SU-DHL-6 (cell line): ENCODE results near the gene TMEM43.

Experiments used
- H2AFZ ChIP-seq: fragments of 200-600 bp; sonication (generic); 2 replicates; pipeline ENCODE4 v1.6.1; 2014; ENCODE audit warnings: low read depth, mild to moderate bottlenecking, moderate library complexity, mixed read lengths, antibody characterized with exemption, low read length; ENCODE audit not compliant: severe bottlenecking
- H3F3A ChIP-seq: fragments of 200-600 bp; shearing (Covaris generic); 2 replicates; pipeline ENCODE4 v1.6.0; 2016; ENCODE audit warnings: antibody characterized with exemption, mild to moderate bottlenecking; ENCODE audit not compliant: insufficient read depth
- H3K27ac ChIP-seq: fragments of 200-600 bp; sonication (generic); 2 replicates; pipeline ENCODE4 v1.5.1; 2016; ENCODE audit warnings: low read depth, mild to moderate bottlenecking, low read length, moderate library complexity, mixed read lengths
- H3K27me3 ChIP-seq: fragments of 200-600 bp; sonication (generic), shearing (Covaris generic); 2 replicates; pipeline ENCODE4 v1.6.0; 2014; ENCODE audit warnings: mild to moderate bottlenecking, low read length
- H3K36me3 ChIP-seq: fragments of 200-600 bp; sonication (generic); 2 replicates; pipeline ENCODE4 v1.6.1; 2014; ENCODE audit warnings: mild to moderate bottlenecking, low read length, mixed read lengths
- H3K4me2 ChIP-seq: fragments of 300-600, 200-600 bp; shearing (Covaris generic), sonication (generic); 2 replicates; pipeline ENCODE4 v1.6.0; 2014; ENCODE audit warnings: low read length, low read depth, mild to moderate bottlenecking; ENCODE audit not compliant: poor library complexity, severe bottlenecking
- H3K4me3 ChIP-seq: fragments of 200-600 bp; sonication (generic); 2 replicates; pipeline ENCODE4 v1.5.1; 2014; ENCODE audit warnings: antibody characterized with exemption, low read length, mild to moderate bottlenecking, mixed read lengths; ENCODE audit not compliant: insufficient read depth, poor library complexity, severe bottlenecking
- H3K79me2 ChIP-seq: fragments of 200-600 bp; sonication (generic); 2 replicates; pipeline ENCODE4 v1.6.1; 2014; ENCODE audit warnings: mild to moderate bottlenecking, low read length, moderate library complexity; ENCODE audit not compliant: insufficient read depth
- H3K9ac ChIP-seq: fragments of 200-600 bp; sonication (generic); 2 replicates; pipeline ENCODE4 v1.7.0; 2014; ENCODE audit warnings: mild to moderate bottlenecking, low read length
- H3K9me2 ChIP-seq: fragments of 200-600 bp; sonication (generic); replicated peaks from 2 replicates; pipeline ENCODE4 v1.6.1; 2014; ENCODE audit warnings: low read length; ENCODE audit not compliant: insufficient read depth
- H3K9me3 ChIP-seq: fragments of 200-600 bp; sonication (generic); 2 replicates; pipeline ENCODE4 v1.6.1; 2014; ENCODE audit warnings: low read length, mixed read lengths; ENCODE audit not compliant: insufficient read depth
- H4K20me1 ChIP-seq: fragments of 200-600 bp; sonication (generic); 2 replicates; pipeline ENCODE4 v1.6.1; 2014; ENCODE audit warnings: low read depth, mild to moderate bottlenecking, antibody characterized with exemption, low read length, moderate library complexity, mixed read lengths
- CTCF ChIP-seq: fragments of 200-600 bp; sonication (generic); IDR thresholded peaks from one replicate; pipeline ENCODE4 v1.5.1; 2017; ENCODE audit warnings: antibody characterized with exemption, mild to moderate bottlenecking, low read length, moderate library complexity; ENCODE audit not compliant: insufficient read depth, poor library complexity, severe bottlenecking
- EZH2phosphoT487 ChIP-seq: fragments of 200-600 bp; sonication (generic), shearing (Covaris generic); conservative IDR thresholded peaks from 2 replicates; pipeline ENCODE4 v1.6.1; 2018; ENCODE audit warnings: mild to moderate bottlenecking, antibody characterized with exemption, low read length, moderate library complexity, mixed read lengths

The TMEM43 gene

GRCh38 chr3:14142567-14143270 is 17.9 kb downstream of the TMEM43 start:
- H3K4me3 ChIP-seq: no peak overlapping the region
- H3F3A ChIP-seq: no peaks in the 10 kb centered on the region

GRCh38 chr3:14143271-14144225 is 18.7 kb downstream of the TMEM43 start:
- TF ChIP-seq EZH2phosphoT487: no peak
- no peak for TF ChIP-seq CTCF
- H3K9ac ChIP-seq: no peak overlapping the region
- H3K4me2 ChIP-seq: no peak overlapping the region
- H3F3A ChIP-seq: no peaks in the 10 kb centered on the region
- no peak overlapping the region for H3K27ac ChIP-seq
- H3K9me3 ChIP-seq: no peaks in the 10 kb centered on the region
- no peaks in the 10 kb centered on the region for H3K36me3 ChIP-seq
- no peak overlapping the region for H3K4me3 ChIP-seq
- no peak overlapping the region for H2AFZ ChIP-seq
- H3K79me2 ChIP-seq: no peaks in the 10 kb centered on the region
- H3K27me3 ChIP-seq: no peaks in the 10 kb centered on the region
- no peaks in the 10 kb centered on the region for H3K9me2 ChIP-seq
- no peaks in the 10 kb centered on the region for H4K20me1 ChIP-seq

More at GRCh38 chr3:14142567-14143270, 17.9 kb downstream of the TMEM43 start:
- Histone ChIP-seq H3K27ac (no peak overlapping the region), H3K9me3 (no peaks in the 10 kb centered on the region), H4K20me1 (no peaks in the 10 kb centered on the region), H3K79me2 (no peaks in the 10 kb centered on the region), H3K9me2 (no peaks in the 10 kb centered on the region), H2AFZ (no peak overlapping the region), H3K36me3 (no peaks in the 10 kb centered on the region), H3K27me3 (no peaks in the 10 kb centered on the region), H3K9ac (no peak overlapping the region), H3K4me2 (no peak overlapping the region)
- no peak for TF ChIP-seq EZH2phosphoT487
- TF ChIP-seq CTCF: no peak

DNA sequence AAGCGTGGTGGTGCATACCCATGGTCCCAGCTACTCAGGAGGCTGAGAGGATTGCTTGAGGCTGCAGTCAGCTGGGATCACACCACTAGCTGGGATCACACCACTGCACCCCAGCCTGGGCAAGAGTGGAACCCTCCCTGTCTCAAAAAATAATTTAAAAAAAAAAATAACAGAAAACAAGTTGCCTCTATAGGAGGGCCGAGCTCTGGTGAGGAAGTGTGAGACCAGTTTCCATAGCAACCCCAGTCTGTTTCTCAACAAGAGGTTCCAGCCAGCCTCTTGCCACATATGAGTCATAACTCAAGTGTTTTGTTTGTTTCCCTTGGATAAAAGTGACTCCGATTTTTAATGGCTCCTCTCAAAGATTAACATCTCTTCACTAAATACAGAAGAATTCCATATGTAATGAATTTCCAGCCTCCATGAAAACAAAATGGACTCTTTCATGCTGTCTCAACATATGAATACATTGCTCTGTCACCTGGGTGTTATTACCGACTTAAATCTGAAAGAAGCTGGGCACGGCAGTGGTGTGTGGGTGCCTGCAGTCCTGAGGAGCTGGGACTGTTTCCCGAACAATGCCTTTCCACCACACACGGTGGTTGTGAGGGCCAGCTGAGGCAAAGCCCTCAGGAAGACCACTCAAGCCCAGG is 19.7 kb downstream of the TMEM43 start:
- H3K9me3 ChIP-seq: no peaks in the 10 kb centered on the region
- no peak overlapping the region for H3K4me3 ChIP-seq
- no peaks in the 10 kb centered on the region for H4K20me1 ChIP-seq
- H3K79me2 ChIP-seq: no peaks in the 10 kb centered on the region
- no peak overlapping the region for H3K9ac ChIP-seq
- H3K9me2 ChIP-seq: no peaks in the 10 kb centered on the region
- no peak overlapping the region for H3K4me2 ChIP-seq
- no peak overlapping the region for H3K27ac ChIP-seq
- no peak overlapping the region for H2AFZ ChIP-seq
- no peaks in the 10 kb centered on the region for H3K36me3 ChIP-seq
- TF ChIP-seq EZH2phosphoT487: no peak
- no peak for TF ChIP-seq CTCF
- H3F3A ChIP-seq: no peaks in the 10 kb centered on the region
- H3K27me3 ChIP-seq: no peaks in the 10 kb centered on the region
